ENCODE measurements around the gene TXN.

DNA sequence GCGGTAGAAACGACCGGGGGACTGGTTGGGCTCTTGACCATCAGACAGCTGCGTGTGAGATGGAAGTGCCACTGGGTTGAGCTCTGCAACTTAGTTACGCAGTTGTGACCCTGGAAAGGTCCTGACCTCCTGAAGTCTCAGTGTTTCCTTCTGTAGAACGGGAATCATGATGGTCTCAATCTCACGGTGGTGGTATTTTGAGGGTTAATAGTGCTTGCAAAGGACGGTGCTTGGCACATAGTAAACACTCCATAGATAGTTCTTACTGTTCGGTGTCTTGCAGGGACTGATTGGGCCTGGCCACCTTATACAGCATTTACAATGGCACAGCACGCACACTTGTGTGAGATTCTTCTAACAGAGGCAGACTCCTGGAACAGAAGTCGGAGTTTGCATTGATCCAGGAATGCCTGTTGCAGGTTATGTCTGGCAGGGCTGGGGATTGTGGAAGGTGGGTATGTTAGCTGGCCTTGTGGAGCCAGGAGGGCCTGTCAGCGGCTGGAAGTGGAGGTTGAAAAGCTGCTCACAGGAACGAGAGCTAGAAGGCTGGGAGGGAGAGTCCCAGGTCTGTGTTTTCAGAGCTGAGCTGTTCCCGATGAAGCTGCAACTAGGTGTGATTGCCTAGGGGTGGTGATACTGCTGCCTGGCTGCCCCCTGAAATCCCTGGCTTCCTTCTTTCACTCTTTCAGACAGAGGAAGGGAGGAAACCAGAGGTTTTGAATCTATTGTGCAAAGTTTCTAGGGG lies 962 bp upstream of the TXN start:
- TF ChIP-seq POLR2A (IDR thresholded peaks at IDR 0.05; ENCODE audit: low read depth, low read length) (peak; percentile 66), POLR2AphosphoS5 (IDR thresholded peaks at IDR 0.05; ENCODE audit: low read depth, low read length) (no peak; the same call in none of the 2 replicates), PAX5 (IDR thresholded peaks at IDR 0.05; ENCODE audit: insufficient read depth, low read length, severe bottlenecking) (no peak), TAF1 (IDR thresholded peaks at IDR 0.05; ENCODE audit: low read depth, low read length) (no peak), SPI1 (IDR thresholded peaks at IDR 0.05; ENCODE audit: low read depth, low read length) (no peak)

All from GM12891 (cell line).